HG03378 (cell line): Measurements from ENCODE around the gene ZNF560.
"Not testable (repeated sequence)": the region's sequence is repeated elsewhere in the genome, so short reads cannot be mapped to it uniquely, and the experiment has no call there.

Source experiments
- ATAC-seq: cut with Tn5 transposase; IDR thresholded peaks from one replicate; pipeline ENCODE4 v1.9.1; 2021; ENCODE audit warnings: mild to moderate bottlenecking, moderate library complexity; ENCODE audit not compliant: unreplicated experiment

Gene ZNF560

DNA sequence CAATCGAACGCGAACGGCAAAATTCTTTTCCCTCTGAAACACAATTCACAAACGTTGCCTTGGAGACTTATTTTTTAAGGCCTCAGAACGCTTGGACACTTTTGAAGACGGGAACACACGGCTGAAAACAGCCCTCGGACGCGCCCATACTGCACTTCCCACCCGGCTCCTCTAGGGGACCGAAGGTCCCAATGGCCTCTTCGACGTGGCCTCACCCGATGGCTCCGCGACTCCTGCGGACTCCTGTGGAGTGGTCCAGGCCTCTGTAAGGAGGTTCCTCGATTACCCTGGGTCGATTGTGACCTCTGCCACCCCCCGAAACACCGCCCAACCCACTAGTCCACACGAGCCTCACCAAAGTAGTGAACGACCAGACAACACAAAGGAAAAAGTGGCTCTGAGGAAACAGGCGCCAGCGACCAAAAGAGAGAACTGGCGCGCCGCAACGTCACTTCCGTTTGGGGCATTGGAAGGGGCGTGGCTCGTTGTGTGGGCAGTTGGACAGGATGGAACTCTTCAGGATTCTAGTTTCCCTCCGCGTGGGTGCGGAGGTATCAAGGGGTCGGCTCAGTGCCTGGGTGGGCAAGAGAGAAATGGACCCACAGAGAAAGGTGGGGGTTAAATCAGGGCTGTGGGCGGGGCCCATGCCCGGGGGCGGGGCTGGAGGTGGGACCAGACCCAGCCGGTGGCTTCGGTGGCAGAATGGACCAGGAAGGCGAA lies at the start of gene ZNF560:
Gene ZNF560, minus strand, starts transcription at position 434 of the 720 bp plus-strand sequence. CDS start 23,303 bp downstream, outside the sequence.
- ATAC-seq = no peak

DNA sequence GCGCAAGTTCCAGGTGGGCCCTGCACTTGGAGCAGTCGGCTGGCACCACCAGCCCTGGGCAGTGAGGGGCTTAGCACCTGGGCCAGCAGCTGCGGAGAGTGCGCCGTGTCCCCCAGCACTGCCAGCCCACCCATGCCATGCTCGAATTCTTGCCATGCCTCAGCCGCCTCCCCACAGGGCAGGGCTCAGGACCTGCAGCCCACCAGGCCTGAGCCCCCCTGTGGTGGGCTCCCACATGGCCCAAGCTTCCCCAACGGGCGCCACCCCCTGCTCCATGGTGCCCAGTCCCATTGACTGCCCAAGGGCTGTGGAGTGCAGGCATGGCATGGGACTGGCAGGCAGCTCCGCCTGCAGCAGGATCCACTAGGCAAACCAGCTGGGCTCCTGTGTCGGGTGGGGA lies 49.5 kb upstream of the ZNF560 start:
- no peak for ATAC-seq

DNA sequence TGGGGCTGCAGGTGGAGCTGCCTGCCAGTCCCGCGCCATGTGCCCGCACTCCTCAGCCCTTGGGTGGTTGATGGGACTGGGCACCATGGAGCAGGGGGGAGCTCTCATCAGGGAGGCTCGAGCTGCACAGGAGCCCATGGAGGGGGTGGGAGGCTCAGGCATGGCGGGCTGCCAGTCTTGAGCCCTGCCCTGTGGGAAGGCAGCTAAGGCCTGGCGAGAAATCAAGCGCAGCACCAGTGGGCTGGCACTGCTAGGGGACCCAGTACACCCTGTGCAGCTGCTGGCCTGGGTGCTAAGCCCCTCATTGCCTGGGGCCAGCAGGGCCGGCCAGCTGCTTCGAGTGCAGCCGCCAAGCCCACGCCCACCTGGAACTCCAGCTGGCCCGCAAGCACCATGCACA lies 42.9 kb upstream of the ZNF560 start:
- not testable (repeated sequence) for ATAC-seq

DNA sequence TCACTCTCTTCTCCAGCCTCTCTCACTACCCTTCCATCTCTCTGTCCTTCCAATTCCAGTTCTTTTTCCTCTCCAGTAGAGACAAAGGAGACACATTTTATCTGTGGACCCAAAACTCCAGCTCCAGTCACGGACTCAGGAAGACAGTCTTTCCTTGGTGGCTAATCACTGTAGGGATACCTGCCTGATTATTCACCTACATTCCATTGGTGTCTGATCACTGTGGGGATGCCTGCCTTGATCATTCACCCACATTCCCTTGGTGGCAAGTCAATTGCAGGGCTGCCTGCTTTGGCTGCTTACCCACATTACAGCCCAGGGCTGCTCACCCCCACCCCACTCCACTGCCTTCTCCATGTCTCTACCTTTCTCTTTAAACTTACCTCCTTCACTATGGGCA lies 41.5 kb upstream of the ZNF560 start:
- ATAC-seq = not testable (repeated sequence)

DNA sequence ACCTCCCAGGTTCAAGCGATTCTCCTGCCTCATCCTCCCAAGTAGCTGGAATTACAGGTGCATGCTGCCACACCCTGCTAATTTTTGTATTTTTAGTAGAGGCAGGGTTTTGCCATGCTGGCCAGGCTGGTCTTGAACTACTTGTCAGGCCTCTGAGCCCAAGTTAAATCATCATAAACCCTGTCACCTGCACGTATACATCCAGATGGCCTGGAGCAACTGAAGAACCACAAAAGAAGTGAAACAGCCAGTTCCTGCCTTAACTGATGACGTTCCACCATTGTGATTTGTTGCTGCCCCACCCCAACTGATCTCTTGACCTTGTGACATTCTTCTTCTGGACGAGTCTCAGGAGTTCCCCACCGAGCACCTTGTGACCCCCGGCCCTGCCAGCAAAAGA lies 40.8 kb upstream of the ZNF560 start:
- ATAC-seq = not testable (repeated sequence)

DNA sequence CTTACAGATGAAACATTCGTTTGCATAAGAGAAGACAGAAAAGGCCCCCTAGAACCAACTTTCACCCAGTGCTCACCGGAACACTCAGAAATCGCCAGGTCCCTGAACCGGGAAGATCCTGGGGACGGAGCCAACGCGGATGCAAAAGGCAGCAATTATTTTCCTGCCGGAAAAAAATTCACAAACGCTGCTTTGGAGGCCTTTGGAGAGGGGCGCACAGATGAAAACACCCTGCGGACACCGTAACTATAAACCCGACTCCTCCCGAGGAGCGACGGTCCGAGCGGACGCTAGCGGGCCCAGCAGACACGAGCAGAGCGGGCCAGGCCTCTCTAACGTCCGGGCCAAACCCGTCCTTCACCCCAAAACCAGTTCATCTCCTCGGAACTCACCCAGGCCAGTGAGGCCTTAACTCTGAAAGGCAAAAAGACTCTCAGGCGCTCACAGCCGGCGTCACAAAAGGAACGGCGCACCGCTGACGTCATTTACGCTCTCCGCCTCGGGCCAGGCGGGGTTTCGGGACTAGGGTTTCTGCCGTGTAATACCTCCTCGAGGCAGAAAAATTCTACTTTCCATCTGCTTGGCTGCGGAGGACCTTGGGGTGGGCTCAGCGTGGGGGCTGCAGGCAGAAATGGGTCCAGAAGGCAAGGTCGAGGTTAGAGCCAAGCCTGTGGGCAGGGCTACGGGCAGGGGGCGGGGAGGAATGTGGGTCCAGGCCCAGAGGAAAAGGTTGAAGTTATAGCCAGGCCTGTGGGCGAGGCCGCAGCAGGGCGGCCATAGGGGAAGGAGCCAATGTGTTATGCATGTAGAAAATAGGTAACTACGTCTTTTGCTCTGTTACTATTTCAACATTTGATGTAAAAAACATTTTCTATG lies 40.0 kb upstream of the ZNF560 start, which contains the start of gene ZNF426:
Gene ZNF426, minus strand, starts transcription at position 463 of the 876 bp plus-strand sequence. CDS start 2,413 bp downstream, outside the sequence.
- ATAC-seq = no peak

DNA sequence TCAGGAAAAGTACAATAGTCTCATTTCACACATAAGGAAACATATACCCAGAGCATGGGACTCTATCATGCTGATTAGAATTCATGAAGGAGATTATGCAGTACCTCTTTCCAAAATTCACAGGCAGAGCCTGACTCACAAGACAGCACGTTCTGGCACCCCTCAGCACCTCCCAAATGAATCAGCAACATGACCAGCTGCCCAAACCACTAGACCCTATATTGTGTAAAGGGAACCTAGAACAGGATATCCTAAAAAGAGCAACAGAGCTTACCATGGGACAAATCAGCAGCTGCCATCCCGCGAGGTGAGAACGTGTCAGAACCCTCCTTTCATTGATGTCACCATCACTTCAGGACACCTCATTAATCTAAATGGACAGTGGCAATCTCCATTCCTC lies 37.5 kb upstream of the ZNF560 start:
- ATAC-seq = no peak

DNA sequence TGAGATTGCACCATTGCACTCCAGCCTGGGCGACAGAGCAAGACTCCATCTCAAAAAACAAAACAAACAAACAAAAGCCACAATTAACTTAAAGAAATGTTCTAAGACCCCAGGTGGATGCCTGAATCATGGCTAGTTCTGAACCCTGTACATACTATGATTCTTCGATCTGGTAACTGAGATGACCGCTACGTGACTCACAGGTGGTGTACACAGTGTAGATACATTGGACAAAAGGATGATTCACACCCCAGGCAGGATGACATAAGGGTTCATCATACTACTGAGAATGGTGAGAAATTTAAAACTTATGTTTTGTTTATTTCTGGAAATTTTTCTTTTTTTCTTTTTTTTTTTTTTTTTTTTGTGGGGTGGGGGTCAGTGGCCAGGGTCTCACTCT lies 33.5 kb upstream of the ZNF560 start:
- no peak for ATAC-seq

DNA sequence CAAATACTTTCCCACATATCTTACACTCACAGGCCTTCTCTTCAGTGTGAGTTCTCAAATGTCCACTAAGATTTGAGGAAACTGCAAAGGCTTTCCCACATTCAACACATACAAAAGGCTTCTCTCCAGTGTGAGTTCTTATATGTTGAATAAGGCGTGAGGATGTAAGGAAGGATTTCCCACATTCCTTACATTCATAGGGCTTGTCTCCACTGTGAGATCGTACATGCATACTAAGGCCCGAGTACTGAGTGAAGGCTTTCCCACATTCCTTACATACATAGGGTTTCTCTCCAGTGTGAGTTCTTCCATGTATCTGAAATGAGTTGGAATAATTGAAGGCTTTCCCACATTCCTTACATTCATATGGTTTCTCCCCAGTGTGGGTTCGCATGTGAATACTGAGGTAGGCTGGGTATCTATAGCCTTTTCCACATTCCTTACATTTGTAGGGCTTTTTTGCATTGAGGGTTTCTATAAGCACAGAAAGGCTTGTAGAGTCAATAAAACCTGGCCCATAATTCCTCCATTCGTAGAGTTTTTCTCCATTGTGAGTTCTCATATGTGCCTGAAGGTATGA lies 30.4 kb upstream of the ZNF560 start:
- ATAC-seq = no peak

DNA sequence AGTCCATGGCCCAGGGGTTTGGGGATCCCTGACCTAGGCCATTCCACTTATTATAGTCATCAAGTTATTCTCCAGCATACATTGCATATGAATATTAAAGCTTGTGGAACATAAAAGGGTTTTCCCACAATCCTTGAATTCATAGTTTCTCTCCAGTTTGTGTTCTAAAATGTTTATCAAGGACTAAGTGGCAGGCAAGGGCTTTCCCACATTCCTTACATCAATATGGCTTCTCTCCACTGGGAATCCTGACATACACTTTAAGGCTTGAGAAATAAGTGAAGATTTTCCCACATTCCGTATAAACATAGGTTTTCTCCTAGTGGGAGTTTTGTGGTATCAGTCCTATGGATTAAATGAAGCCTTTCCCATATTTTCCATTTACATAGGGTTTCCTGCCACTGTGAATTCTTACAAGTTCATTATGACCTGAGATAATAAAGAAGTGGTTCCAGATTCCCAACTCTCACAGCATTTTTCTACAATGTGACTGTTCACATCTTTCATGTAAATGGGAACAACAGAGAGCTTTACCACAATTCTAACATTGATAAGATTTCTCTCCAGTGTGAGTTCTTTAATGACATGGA lies 25.6 kb upstream of the ZNF560 start:
- ATAC-seq = no peak

DNA sequence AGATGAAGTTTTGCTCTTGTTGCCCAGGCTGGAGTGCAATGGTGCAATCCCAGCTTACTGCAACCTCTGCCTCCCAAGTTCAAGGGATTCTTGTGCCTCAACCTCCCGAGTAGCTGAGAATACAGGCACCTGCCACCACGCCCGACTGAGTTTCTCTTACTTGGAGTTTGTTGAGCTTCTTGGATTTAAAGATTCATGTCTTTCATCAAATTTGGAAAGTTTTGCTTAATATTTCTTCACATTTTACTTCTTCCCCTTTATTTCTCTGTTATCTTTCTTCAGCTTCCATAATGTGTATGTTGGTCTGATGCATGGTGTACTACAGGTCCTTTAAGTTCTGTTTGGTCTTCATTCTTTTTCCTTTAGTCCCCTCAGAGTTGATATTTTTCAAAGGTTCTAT lies 8.9 kb upstream of the ZNF560 start:
- ATAC-seq = no peak

DNA sequence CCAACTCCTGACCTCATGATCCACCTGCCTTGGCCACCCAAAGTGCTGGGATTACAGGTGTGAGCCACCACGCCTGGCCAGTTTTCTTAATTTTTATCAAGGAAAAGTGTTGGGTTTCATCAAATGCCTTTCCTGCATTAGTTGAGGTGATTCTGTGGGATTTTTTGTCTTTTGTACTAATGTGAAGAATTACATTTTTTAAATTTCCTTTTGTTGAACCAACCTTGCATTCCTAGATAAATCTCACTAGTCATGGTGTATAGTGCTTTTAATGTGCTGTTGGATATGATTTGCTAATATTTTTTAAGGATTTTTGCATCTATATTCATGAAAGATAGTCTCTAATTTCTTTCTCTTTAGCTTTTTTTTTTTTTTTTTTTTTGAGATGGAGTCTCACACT lies 2.4 kb upstream of the ZNF560 start:
- ATAC-seq = no peak

DNA sequence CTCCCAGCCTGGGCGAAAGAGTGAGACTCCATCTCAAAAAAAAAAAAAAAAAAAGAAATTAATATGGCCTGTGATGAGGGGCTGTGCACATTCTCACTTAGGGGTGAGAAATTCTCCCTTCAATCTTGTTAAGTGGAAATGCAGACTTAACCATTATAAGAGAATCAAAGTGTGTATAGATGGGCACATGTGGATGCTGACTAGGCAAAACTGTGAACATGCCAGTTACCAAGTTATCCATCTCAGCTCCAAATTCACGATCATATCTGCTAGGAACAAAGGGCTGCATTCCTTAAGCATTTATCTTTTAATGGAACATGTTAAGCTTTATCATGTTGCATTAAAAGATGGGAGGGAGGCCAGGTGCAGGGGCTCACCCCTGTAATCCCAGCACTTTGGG lies 4.3 kb downstream of the ZNF560 start:
- ATAC-seq = no peak

DNA sequence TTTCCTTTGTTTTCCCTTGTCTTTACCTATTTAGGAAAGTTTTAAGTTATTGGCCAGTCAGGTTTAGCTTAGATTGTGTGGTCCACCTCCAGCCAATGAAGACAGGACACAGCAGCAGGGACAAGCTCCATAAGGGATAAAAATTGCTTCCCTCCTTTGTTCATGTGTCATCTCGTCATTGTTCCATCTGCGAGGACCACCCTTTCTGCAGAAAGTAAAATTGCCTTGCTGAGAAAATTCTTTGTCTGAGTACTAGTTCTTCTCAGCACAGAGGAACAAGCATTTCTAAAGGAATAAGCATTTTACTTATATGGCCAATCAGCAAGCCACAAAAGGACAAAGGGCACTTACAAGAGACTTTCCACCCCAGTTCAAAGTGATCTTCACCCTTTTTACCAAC lies 11.4 kb downstream of the ZNF560 start:
- no peak for ATAC-seq

DNA sequence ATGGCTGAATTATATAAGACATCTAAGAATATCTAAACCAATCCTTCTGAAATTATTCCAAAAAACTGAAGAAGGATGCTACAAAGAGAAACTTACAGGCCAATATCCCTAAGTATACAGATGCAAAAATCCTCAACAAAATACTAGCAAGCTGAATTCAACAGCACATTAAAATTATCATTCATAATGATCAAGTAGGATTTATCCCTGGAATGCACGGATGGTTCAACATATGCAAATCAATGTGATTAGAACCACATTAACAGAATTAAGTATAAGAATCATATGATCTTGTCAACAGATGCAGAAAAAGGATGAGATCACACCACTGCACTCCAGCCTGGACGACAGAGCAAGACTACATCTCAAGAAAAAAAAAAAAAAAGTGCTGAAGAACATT lies 13.3 kb downstream of the ZNF560 start:
- no peak for ATAC-seq

DNA sequence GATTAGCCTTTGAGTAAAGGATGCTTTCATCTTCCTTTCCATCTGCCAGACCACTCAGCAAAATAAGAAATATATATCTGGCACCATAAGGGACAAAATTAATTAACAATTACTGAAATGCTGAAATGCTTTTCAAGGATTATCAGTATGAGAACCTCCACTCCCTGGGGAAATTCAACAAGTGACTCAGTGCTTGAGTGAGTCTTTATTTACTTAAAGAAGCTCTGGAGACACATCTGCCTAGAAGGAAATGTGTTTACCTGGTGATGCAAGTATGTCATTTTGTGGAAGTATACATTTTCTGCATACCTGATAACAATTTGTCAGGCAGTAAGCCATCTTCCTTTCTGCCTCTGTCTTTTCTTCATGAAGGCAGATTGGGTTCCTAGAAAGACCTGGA lies 23.4 kb downstream of the ZNF560 start:
- no peak for ATAC-seq

DNA sequence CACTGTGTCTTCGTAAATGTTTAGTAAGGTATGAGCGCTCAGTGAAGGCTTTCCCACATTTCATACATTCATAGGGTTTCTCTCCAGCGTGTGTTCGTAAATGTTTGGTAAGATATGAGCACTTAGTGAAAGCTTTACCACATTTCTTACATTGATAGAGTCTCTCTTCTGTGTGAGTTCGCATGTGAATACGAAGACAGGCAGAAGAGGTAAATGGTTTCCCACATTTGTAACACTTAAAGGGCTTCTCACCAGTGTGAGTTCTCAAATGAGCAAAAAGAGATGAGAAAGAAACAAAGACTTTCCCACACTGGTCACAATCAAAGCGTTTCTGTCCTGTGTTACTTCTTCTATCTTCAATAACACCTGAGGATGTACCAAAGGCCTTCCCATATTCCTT lies 31.3 kb downstream of the ZNF560 start:
- no peak for ATAC-seq

DNA sequence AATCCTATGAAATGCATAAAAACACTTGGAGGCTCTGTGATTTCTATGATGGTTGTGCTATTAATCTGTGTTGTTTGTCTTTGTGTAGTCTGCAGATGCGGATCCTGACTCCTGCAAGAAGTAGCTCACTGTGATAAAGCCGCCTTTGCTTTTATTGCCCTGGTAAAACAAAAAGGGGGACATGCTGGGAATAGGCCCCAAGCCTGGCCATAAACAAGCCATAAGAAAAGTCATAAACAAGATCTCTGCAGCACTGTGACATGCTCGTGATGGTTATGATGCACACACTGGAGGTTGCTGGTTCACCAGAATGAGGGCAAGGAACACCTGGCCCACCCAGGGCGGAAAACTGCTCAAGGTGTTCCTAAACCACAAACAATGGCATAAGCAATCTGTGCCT lies 36.5 kb downstream of the ZNF560 start:
- ATAC-seq = no peak

DNA sequence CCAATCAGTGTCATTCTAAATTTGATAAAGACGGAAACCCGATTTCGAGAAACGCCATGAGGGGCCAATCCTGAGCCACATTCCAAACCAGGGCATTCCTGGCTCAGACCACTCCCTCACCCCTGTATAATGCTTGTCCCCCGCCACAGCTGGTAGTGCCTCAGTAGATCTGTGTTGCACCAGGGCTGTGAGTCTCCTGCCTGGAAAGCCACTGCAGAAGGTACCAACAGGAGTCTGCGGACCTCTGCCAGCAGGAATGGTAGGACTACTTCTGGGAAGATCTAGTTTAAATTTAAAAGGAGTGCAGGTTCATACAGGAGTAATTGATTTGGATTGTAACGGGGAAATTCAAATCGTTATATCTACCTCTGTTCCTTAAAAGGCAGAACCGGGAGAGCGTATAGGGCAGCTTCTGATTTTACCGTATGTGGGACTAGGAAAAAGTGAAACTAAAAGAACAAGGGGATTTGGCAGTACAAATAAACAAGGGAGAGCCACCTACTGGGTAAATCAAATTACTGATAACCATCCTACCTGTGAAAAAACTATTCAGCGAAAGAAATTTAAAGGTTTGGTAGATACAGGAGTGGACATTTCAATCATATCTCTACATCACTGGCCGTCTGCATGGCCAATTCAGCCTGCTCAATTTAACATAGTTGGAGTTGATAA lies 42.3 kb downstream of the ZNF560 start:
- no peak for ATAC-seq

DNA sequence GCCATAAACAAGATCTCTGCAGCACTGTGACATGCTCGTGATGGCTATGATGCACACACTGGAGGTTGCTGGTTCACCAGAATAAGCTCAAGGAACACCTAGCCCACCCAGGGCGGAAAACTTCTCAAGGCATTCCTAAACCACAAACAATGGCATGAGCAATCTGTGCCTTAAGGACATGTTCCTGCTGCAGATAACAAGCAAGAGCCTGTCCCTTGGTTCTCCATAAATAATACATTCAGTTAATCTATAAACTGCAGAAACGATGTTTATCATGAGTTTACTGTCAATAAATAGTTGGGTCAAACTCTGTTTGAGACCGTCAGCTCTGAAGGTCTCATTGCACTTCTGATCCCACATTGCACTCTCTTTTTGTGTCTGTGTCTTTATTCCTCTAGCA lies 44.5 kb downstream of the ZNF560 start:
- ATAC-seq = no peak

DNA sequence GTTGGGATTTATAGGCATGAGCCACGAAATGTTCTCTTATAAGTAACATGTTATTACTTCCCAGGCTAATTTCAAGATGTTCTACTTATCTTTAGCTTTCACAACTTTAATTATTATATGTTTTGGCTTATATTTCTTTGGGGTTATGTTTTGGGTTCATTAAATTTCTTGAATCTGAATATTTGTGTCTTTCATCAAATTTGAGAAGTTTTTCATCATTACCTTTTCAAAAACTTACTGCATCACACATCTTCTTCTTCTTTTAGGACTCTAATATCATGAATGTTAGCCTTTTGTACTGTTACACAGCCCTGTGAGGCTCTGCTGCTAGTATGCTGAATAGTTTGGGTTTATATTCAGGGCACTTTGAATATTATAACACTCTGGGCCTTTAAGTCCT lies 53.4 kb downstream of the ZNF560 start:
- no peak for ATAC-seq
